ENCODE data around the gene B9D1.

- TF ChIP-seq EZH2 (IDR thresholded peaks at IDR 0.05; ENCODE audit: low read depth, unreplicated experiment) (no peak), CTCF (conservative IDR thresholded peaks at IDR 0.05; ENCODE audit: low read depth in 2 of 2) (no peak), REST (IDR thresholded peaks at IDR 0.05; ENCODE audit: unreplicated experiment) (no peak), ZNF114 (CRISPR knock-in tag; IDR thresholded peaks at IDR 0.05) (no peak), EZH2phosphoT487 (IDR thresholded peaks at IDR 0.05; ENCODE audit: unreplicated experiment) (no peak)
Observed at GRCh38 chr17:19387921-19388521, 25.5 kb upstream of the B9D1 start.
